ENCODE measurements around the gene CNTN3.

- TF ChIP-seq CTCF (IDR thresholded peaks at IDR 0.05; ENCODE audit: poor library complexity) (no peak), EZH2 (IDR thresholded peaks at IDR 0.05; ENCODE audit: borderline replicate concordance) (no peak), EZH2phosphoT487 (IDR thresholded peaks at IDR 0.05; ENCODE audit: low read depth, severe bottlenecking, unreplicated experiment) (no peak)
Measured at GRCh38 chr3:74663178-74663577, 48.7 kb upstream of the CNTN3 start.
